Measurements from ENCODE around the gene MRPL37.
A peak's percentile ranks its signal among the peaks of the same experiment; 100 is the strongest.
"Not testable (repeated sequence)": the region's sequence is repeated elsewhere in the genome, so short reads cannot be mapped to it uniquely, and the experiment has no call there.

Gene MRPL37

DNA sequence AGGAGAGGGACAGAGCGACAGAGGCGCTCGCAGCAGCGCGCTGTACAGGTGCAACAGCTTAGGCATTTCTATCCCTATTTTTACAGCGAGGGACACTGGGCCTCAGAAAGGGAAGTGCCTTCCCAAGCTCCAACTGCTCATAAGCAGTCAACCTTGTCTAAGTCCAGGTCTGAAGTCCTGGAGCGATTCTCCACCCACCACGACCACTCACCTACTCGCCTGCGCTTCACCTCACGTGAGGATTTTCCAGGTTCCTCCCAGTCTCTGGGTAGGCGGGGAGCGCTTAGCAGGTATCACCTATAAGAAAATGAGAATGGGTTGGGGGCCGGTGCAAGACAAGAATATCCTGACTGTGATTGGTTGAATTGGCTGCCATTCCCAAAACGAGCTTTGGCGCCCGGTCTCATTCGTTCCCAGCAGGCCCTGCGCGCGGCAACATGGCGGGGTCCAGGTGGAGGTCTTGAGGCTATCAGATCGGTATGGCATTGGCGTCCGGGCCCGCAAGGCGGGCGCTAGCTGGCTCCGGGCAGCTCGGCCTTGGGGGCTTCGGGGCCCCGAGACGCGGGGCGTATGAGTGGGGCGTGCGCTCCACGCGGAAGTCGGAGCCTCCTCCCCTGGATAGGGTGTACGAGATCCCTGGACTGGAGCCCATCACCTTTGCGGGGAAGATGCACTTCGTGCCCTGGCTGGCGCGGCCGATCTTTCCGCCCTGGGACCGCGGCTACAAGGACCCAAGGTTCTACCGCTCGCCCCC lies at the start of gene MRPL37, which contains the start of gene CYB5RL:
MRPL37 (plus strand) TSS at position 403 of the 754 bp plus-strand sequence; CDS start at position 480, 77 bp downstream.
CYB5RL (minus strand) TSS at position 266 of the 754 bp plus-strand sequence. CDS start 4,414 bp downstream, outside the sequence.
- DNase-seq: peak; percentile 98

DNA sequence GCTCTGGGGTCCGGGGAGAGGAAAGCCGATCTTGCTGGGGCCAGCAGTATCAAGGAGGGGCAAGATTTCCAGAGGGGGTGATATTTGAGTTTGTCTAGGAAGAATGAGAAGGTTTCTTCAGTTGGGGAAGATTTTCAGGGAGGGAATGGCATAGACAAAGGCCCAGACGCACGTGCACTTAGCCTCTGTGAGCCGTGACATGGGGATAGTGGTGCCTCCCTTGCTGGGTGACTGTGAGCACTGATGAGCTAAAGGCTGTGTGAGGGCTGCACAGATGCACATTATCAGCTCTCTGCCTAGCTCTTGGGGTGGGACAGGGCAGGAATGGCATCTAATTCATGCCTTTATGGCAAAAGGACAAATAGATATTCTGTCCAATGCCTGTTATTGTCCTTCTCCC lies 49.0 kb upstream of the MRPL37 start:
- no peak for DNase-seq

DNA sequence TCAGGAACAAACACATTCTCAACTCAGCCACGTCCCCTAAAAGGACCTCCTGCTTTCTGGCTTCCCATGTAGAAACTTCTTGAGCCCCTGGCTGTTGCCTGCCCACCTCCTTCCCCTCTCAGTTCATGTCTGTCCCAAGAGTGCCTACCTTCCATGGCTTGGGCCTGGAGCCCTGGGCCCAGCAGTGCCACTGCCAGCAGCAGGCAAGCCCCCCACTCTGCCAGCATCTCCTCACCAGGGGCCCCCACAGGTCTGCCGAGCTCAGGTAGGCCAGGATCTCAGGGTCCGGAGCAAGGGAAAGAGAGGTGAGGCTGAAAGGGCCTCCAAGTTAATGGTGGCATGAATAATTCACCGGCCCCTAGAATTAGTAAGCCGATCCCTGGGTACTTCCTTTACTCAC lies 47.3 kb upstream of the MRPL37 start, which contains the start of gene CDCP2:
CDCP2 (minus strand) TSS at position 305 of the 400 bp plus-strand sequence; CDS start at position 227, 78 bp downstream.
- DNase-seq: no peak

DNA sequence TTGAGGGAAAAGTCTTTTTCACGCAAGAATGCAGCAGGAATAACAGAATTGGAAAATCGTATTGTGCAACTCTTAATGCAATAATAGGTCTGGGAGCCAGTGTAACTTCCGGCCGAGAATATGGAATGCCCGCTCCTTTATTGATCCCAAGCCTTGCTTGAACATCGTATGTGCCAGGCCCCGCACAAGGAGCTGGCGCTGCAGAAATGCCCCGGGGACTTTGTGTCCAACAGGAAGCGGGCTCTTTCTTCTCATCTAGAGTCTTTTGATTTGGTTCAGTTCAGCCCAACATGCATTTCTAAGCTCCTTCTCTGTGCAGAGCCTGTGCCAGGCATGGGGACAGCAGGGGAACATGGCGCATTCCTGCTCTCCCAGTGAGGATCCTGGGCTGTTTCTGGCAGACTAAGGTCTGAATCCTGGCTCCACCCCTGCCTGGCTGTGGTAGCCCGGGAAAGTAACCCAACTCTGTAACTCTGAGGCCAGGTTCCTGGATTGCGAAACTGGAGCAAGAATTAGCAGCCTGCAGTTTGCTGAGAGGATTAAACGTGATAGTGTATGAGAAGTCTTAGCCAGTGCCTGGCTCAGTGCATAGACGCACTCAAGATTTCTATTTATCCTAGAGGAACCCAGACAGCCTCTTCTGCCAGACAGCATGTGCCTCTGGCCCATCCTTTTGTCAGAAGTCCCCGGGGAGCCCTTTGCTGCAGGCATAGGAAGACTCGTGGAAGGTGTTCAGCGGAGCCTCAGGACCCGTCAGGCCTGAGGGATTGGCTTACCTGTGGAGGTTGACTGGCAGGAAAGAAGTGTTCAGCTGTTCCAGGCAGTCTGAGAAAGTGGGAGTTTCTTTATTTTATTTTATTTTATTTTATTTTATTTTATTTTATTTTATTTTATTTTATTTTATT lies 46.2 kb upstream of the MRPL37 start:
- peak; percentile 75 for DNase-seq

DNA sequence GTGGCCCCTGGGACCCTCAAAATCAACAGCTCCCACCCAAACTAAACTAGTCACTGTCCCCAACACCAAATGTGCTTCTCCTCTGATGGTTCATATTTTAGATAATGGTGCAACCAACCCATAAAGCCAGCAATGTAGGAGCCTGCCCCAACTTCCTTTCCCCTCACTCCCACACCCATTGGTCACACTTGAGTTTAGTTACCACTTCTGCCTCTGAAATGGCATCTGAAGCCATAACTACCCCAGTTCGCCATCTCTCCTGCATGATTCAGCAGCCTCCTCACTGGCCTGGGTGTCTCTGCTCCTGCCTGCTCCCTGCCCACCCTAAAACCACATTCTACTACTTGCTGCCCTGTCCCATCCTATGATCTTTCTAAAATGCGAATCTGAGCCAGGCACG lies 43.8 kb upstream of the MRPL37 start:
- DNase-seq: no peak

DNA sequence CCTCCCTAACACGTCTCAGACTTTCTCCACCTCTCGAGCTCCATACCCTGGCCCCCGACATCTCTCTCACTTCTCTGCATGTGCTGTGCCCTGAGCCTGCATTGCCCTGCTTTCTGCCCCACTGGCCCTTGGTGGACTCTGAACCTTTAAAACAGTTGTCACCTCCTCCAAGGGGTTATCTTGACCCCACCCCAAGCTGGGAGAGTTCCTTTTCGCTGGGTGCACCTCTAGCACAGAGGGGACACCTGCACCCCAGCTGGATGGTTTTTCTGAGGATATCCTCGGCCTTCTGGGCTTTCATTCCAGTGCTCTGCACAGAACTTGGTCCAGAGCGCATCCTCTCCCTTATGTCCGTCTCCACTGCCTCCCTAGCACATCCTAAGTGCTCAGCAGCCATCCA lies 43.0 kb upstream of the MRPL37 start:
- DNase-seq: no peak

DNA sequence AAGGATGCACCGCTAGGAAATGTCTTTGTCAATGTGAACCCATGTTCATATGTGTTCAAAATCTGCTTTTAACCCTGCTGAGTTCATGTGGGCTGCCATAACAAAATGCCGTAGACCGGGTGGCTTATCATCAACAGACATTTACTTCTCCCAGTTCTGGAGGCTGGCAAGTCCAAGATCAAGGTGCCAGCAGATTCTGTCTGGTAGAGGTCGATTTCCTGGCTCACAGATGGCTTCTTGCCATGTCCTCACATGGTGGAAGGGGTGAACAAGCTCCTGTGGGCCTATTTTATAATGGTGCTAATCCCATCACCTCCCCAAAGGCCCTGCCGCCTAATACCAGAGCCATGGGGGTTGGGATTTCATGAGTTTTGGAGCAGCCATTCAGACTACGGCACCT lies 42.6 kb upstream of the MRPL37 start:
- no peak for DNase-seq

DNA sequence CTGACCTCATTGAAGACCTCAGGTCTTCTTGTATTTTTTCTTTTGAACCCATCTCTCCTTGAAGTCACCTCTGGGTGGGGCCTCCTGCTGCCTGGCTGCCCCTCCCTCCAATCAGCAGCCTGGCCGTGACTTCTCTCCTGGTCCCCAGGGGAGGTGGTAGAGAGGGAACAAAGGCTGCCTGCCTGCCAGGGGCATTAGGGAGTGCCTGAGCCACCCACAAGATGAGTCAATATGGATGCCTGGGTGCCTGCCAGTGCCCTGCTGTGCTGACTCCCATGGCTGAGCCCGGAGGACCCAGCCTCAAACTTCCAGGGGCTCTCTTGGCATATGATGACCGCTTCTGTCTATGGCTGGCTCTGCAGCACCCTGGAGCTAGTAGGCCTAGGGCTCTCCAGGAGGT lies 41.9 kb upstream of the MRPL37 start:
- DNase-seq: peak; percentile 9

DNA sequence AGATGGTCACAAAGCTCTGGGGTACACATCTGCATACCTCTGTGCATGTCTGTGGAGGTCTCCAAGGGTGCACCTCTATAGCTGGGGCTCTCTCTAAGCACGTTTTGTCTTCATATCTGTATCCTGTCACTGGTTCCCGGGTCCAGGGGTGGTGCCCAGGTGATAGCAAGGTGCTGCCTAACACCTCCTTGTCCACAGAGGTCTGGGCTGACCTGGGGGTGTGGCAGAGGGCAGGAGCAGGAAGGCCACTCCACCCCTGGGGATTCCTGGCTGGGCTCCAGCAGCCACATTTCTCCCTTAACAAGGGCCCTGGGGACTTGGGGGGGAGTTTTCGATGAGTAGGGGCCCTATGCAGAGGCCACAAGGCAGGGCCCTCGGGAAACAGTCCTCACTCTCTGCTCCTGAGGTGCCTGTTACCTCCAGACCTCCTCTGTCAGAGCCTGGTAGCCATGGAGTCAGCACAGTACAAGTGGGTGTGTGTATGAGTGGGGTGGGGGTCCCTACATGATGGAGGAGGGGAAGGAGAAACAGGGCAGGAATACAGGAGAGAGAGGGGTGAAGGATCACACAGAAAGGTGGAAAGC lies 40.1 kb upstream of the MRPL37 start:
- DNase-seq: no peak

DNA sequence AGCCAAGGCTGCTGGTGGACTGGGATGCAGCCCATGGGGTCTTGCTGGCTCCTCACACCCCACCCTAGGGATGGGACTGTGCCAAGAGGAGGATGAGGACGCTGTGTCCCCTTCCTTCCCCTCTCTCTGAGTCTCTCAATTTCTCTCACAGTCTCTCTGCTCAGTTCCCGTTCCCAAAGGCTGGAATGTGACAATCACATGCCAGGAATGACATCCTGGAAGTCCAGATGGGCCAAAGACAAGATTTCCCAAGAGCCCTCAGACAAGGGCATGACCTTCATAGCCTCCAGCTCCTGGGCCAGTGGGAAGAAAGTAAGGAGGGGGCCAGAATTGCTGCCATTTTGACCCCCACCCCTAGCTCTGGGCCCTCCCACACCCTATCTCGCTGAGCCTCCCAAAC lies 39.6 kb upstream of the MRPL37 start:
- DNase-seq: no peak

DNA sequence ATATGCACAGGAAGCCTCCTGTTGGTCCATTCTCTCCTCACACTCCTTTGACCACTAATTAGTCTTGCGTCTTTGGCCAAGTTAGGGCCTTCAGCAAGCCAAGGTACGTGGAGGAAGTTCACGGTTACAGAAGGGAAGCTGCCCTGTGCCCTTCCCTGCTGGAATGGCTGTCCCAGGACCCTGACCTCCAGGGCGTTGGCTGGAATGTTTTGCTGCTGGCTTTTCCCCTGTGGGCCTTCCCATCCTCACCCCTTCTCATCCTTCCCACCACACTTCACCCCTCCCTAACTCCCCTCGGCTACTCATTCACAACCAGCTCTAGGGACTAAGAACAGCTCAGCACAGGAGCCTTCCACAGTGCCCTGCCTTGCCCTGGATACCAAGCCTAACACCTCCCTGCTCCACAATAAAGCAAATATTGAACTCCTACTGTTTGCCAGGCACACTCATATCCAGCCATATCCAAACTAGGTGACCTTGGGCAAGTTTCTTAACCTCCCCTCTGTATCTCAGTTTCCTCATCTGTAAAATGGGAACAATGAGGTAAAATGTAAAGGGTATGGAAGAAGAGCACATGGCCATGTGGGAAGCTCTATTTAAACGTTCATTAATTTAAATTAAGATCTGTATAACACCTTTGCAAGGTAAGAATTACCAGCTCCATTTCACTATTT lies 38.3 kb upstream of the MRPL37 start:
- DNase-seq: no peak

DNA sequence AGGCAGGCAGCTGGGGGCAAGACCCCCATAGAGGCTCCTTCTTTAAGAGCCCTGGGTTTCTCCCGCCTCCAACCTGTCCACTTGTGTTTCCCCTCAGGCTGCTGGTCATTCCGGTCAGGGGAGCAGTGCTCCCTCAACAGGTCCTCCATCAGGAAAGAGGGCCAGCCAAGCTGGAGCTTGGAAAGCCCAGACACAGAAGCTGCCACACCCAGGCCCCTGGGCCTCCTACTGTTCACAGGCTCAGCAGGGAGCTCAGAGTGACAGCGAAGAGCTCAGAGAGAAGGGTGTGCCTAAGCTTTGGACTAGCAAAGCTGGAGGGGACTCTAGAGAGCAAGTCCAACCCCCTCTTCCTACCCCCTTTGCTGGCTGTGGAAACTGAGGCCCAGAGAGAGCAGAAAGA lies 36.9 kb upstream of the MRPL37 start:
- DNase-seq: no peak

DNA sequence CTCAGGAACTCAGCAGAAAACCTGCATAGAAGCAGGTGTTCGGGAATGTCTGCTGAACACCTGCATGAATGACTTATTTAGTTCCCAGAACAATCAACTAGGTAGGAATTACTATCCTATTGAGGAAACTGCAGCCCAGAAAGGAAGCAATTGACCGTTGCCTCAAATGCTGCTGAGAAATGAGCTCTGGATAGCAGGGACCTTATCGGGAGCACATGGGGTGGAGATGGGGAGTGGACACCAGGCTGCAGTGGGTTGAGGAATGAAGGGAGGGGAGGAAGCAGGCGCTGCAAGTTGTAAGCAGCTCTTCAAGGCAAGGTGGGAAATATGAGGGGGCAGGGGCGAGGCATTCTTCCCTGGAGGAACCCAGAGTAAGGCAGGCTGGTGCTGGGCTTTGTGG lies 36.4 kb upstream of the MRPL37 start:
- no peak for DNase-seq

DNA sequence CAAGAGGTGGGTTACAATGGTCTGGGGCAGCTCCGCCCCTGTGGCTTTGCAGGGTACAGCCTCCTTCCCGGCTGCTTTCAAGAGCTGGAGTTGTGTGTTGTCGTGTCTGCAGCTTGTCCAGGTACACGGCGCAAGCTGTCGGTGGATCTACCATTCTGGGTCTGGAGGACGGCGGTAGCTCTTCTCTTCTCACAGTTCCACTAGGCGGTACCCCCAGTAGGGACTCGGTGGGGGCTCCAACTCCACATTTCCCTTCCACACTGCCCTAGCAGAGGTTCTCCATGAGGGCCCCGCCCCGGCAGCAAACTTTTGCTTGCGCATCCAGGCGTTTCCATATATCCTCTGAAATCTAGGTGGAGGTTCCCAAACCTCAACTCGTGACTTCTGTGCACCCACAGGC lies 34.8 kb upstream of the MRPL37 start:
- no peak for DNase-seq

DNA sequence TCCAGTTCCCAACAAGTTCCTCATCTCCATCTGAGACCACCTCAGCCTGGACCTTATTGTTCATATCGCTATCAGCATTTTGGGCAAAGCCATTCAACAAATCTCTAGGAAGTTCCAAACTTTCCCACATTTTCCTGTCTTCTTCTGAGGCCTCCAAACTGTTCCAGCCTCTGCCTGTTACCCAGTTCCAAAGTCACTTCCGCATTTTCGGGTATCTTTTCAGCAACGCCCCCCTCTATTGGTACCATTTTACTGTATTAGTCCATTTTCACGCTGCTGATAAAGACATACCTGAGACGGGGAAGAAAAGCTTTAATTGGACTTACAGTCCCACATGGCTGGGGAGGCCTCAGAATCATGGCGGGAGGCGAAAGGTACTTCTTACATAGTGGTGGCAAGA lies 33.6 kb upstream of the MRPL37 start:
- DNase-seq: not testable (repeated sequence)

DNA sequence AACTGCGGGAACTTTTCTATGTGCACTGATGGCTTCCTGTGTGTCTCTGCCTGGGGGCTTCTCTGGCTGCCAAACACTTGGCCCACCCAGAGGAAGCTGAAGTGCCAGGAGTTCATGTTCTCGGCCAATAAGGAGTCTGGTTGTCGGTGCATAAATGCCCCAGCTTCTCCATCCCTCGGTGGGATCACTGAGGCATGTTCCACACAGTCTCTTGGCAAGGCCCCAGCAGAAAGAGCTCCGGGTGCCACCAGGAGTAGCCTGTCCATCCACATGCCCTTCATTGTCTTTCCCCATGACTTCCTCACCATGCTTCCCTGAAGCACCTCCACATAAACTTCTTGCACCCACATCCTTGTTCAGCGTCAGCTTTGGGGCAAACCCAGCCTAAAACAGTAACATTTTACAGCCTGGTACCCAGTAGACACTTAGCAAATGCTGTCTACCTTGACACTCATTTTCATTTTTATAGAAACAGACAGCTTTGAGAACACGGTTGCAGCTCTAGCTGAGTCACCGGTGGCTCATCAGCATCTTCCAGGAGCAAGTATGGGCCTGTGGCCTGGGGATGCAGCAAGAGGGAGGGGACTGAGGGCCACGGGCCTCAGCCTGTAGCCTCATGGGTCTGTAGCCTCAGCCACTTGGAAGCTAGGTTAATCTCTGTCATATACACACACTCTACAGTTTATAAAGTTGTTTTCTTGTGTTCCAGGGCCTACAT lies 32.4 kb upstream of the MRPL37 start:
- peak; percentile 70 for DNase-seq

DNA sequence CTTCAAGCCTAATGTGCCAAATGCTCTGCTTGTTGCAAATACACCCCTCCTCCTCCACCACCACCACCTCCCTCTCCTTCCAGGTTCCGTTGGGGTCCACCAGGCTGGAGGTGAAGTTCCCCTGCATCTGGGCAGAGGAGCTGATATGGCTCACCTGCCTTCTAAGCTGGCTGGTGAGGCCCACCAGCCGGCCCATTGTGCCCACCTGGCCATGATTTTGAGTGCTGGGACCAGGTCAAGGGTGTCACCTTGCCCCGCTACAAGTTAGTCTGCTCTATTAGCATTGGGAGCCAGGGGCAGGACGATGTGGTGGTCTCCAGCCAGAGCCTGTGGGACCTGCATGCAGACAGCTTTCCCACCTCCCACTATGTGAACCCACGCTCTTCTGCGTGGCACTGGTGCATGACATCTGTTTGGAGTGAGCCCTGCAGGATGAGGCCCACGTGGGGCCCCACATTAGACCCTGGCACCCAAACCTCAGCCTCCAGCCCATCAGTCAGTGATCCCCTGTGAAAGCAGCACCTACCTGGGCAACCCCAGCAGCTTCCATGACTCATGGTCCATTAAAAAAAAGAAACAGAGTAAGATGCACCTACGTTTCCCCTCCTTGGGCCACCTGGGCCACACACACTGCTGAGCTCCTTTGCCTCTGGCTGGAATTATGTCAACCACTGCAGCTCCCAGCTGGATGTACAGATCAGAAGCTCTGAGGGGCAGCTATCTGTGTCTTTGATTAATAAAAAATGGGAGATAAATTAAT lies 31.6 kb upstream of the MRPL37 start:
- no peak for DNase-seq

DNA sequence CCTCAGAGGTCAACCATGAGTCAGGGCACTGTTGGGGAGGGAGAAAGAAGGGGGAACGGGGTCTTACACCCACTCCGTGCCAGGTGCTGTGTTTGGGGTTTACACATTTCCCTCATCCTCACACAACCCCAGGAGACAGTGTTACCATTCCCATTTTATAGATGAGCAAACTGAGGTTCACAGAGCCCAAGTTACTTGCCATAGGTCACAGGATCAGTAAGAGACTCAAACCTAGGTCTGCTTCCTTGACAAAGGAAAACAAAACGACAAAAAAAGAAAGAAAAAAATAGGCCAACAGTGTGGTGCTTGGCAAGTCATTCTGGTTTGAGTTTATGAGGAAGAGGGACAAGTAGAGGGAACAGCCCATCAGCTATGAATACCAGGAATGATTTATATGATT lies 30.9 kb upstream of the MRPL37 start:
- no peak for DNase-seq

DNA sequence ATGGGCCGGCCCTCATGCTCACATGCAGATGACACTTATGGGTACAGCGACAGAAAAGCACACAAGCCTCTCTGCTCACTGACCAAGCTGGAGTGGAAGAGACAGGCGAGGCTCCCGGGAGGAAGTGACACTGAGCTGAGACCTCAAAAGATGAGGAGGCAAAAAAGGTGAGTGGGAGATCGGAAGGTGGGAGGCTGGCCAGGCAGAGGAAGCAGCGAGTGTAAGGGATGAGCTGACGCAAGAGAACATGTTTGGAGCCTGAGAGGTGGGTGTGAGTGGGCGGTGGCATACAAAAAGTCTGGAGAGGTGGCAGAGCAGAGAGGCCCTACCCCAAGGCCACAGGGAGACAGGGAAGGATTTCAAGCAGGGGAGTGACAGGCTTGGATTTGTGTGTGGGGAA lies 29.0 kb upstream of the MRPL37 start:
- DNase-seq: no peak

DNA sequence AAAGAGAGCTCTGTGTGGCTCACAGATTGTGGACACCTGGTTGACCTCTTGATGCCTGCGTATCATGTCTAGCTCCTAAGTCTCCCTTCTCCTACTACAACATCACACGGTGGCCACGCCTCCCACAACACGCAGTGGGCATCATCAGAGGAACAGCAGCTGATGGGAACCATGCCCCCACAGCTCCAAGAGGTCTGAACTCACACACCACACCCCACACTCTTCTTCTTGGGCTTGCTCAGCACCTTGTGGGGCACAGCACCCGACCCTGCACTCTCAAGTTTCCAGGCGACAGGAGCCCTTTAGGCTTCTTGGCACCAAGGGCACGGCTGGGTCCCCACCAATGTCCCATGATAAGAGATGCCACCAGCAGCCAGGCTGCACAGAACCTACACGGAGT lies 28.4 kb upstream of the MRPL37 start:
- no peak for DNase-seq

Data from fibroblast of skin of right biceps (primary cell).